K562 (cell line): ENCODE data around the gene LTO1. TPM values are rescaled to one million over a fixed set of nuclear protein-coding genes. Genes with fewer than 3 reads are reported as not detected.
A peak's percentile ranks its signal among the peaks of the same experiment; 100 is the strongest.

ENCODE experiments used
- CTBP1 ChIP-seq: fragments of 450-650 bp; IDR thresholded peaks from 2 replicates; pipeline ENCODE4 v1.6.1; 2016; ENCODE audit warnings: borderline replicate concordance
- E2F6 ChIP-seq, 2 experiments: IDR thresholded peaks; 2 replicates each; pipeline ENCODE4 v1.6.1; 2011; ENCODE audit warnings: borderline replicate concordance in 1 of 2, control low read depth in 1 of 2, low read depth in 1 of 2, low read length in 1 of 2, mild to moderate bottlenecking in 1 of 2, mixed read lengths in 1 of 2, moderate library complexity in 1 of 2; ENCODE audit not compliant: insufficient read depth in 1 of 2, insufficient read length in 1 of 2, poor library complexity in 1 of 2, severe bottlenecking in 1 of 2; ENCODE audit errors: extremely low read depth in 1 of 2
- FOS ChIP-seq: IDR thresholded peaks from 3 replicates; pipeline ENCODE4 v1.6.1; 2011; ENCODE audit not compliant: insufficient read length; ENCODE audit errors: extremely low read depth
- NFYB ChIP-seq: IDR thresholded peaks from 2 replicates; pipeline ENCODE4 v1.6.1; 2011; ENCODE audit warnings: mild to moderate bottlenecking, moderate library complexity; ENCODE audit not compliant: insufficient read length; ENCODE audit errors: extremely low read depth
- polyA plus RNA-seq, 8 experiments: library from polyadenylated mRNA; depleted of rRNA in 4 of 8; stranded (reverse) in 5 of 8; unstranded in 3 of 8; fragments of >200 nt; fragmentation: Nextera tagmentation in 2 of 8; fragmentation: Illumina TruSeq in 1 of 8; extraction: Ambion mirVana in 2 of 8; extraction: Trizol in 1 of 8; gene quantifications; 2 replicates each; pipeline versions ENCODE4 v1.2.1 to v1.2.3, GENCODE V29; 2011 to 2014; ENCODE audit warnings: inconsistent platforms in 1 of 8, missing spikeins in 1 of 8
- total RNA-seq, 7 experiments: library from RNA; depleted of rRNA in 6 of 7; stranded (reverse); fragments of >200 nt in 6 of 7; fragmentation: Illumina TruSeq in 2 of 7; extraction: Trizol in 2 of 7; gene quantifications; 2 replicates each; pipeline versions ENCODE4 v1.2.1 to v1.2.3, GENCODE V29; 2011 to 2021; ENCODE audit warnings: low replicate concordance in 1 of 7
- TF ChIP-seq, protein P1 (sequence below): fragments of 250-450 bp; sonication (Bioruptor Pico); IDR thresholded peaks from 2 replicates; pipeline ENCODE4 v1.4.0; 2020

The LTO1 gene
- total and polyA plus RNA-seq, 9 of the 15 experiments (the other 6 are each of a cell fraction or from before 2014, with no cell fraction given) = 2.6 to 43.4 (median 19.1) TPM

- TF ChIP-seq, protein P1, sequence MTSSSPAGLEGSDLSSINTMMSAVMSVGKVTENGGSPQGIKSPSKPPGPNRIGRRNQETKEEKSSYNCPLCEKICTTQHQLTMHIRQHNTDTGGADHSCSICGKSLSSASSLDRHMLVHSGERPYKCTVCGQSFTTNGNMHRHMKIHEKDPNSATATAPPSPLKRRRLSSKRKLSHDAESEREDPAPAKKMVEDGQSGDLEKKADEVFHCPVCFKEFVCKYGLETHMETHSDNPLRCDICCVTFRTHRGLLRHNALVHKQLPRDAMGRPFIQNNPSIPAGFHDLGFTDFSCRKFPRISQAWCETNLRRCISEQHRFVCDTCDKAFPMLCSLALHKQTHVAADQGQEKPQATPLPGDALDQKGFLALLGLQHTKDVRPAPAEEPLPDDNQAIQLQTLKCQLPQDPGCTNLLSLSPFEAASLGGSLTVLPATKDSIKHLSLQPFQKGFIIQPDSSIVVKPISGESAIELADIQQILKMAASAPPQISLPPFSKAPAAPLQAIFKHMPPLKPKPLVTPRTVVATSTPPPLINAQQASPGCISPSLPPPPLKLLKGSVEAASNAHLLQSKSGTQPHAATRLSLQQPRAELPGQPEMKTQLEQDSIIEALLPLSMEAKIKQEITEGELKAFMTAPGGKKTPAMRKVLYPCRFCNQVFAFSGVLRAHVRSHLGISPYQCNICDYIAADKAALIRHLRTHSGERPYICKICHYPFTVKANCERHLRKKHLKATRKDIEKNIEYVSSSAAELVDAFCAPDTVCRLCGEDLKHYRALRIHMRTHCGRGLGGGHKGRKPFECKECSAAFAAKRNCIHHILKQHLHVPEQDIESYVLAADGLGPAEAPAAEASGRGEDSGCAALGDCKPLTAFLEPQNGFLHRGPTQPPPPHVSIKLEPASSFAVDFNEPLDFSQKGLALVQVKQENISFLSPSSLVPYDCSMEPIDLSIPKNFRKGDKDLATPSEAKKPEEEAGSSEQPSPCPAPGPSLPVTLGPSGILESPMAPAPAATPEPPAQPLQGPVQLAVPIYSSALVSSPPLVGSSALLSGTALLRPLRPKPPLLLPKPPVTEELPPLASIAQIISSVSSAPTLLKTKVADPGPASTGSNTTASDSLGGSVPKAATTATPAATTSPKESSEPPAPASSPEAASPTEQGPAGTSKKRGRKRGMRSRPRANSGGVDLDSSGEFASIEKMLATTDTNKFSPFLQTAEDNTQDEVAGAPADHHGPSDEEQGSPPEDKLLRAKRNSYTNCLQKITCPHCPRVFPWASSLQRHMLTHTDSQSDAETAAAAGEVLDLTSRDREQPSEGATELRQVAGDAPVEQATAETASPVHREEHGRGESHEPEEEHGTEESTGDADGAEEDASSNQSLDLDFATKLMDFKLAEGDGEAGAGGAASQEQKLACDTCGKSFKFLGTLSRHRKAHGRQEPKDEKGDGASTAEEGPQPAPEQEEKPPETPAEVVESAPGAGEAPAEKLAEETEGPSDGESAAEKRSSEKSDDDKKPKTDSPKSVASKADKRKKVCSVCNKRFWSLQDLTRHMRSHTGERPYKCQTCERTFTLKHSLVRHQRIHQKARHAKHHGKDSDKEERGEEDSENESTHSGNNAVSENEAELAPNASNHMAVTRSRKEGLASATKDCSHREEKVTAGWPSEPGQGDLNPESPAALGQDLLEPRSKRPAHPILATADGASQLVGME (CRISPR knock-in tag) = no peak
- TF ChIP-seq CTBP1 (peak; percentile 18; the same call in 1 of the 2 replicates), E2F6 (IDR thresholded peaks at IDR 0.05; ENCODE audit: borderline replicate concordance in 1 of 2, extremely low read depth in 1 of 2, insufficient read depth in 1 of 2, insufficient read length in 1 of 2, low read depth in 1 of 2, low read length in 1 of 2, poor library complexity in 1 of 2, severe bottlenecking in 1 of 2) (peak in 1 of 2 experiments; percentile 80), NFYB (peak; percentile 54), FOS (no peak)
Measured at GRCh38 chr11:69638941-69639681, 36.0 kb downstream of the LTO1 start (continued).
